ENCODE results near the gene GPR17.

The GPR17 gene

GRCh38 chr2:127674241-127675209 is 28.6 kb downstream of the GPR17 start:
- no peak for DNase-seq

GRCh38 chr2:127675331-127676261 is 29.6 kb downstream of the GPR17 start, which contains the start of gene LIMS2:
TSS of gene LIMS2 (minus strand) at chr2:127675530. CDS start at chr2:127675024, 506 bp downstream.
- DNase-seq: peak; percentile 38

DNA sequence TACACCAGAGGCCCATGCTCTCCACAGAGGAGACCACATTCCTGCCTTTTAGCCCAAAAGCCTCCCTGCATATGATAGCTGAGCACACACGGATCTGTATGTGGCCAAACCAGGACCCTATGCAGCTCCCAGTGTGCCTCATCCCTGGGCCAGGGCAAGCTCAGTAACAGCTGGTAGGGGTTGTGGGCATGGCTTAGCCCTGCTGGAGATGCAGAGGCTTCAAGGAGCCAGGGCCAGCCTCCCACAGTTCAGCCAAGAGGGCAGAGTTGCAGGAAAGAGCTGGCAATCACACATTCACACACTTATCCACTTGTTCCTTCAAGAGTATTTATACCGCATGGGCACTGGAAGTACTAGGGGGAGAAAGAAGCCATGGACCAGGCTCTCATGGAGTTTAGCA is 31.0 kb downstream of the GPR17 start:
- DNase-seq: no peak

GRCh38 chr2:127678531-127678930 is 32.6 kb downstream of the GPR17 start:
- DNase-seq: no peak

GRCh38 chr2:127678991-127679390 is 33.0 kb downstream of the GPR17 start:
- no peak for DNase-seq

GRCh38 chr2:127679680-127680361 is 33.9 kb downstream of the GPR17 start:
- no peak for DNase-seq

- DNase-seq: no peak
These were observed 34.8 kb downstream of the GPR17 start for GRCh38 chr2:127680706-127681287.

DNA sequence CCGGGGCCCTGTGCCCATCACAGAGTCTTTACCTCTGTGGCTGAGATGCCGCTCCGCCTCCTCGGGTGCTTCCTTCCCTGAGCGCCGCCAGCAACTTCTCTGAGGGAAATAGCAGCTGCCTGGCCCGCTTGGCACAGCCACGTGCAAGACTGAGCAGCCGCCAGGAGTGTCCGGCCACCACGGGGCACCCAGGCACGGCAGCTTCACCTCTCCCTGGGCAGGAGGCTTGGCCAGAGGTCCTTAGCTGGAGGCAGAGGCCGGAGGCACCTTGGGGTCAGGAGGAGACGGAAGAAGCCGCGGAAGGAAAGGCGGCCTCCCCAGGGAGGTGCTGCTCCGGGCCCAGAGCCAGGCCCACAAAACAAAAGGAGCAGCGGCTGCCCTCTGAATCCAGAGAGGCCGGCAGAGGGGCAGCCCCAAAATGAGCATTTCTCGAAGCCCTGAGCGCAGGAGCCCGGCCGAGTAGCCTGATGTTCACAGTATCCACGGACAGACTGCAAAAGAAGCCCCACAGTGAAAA is 35.4 kb downstream of the GPR17 start:
- DNase-seq: no peak

- DNase-seq: no peak
These were observed 36.3 kb downstream of the GPR17 start for GRCh38 chr2:127681976-127682857.

GRCh38 chr2:127683056-127683455 is 37.1 kb downstream of the GPR17 start:
- no peak for DNase-seq

GRCh38 chr2:127683757-127684156 is 37.8 kb downstream of the GPR17 start:
- DNase-seq: no peak

- no peak for DNase-seq
These were observed 39.6 kb downstream of the GPR17 start for GRCh38 chr2:127685410-127686080.

GRCh38 chr2:127688405-127688804 is 42.5 kb downstream of the GPR17 start:
- DNase-seq: no peak

DNA sequence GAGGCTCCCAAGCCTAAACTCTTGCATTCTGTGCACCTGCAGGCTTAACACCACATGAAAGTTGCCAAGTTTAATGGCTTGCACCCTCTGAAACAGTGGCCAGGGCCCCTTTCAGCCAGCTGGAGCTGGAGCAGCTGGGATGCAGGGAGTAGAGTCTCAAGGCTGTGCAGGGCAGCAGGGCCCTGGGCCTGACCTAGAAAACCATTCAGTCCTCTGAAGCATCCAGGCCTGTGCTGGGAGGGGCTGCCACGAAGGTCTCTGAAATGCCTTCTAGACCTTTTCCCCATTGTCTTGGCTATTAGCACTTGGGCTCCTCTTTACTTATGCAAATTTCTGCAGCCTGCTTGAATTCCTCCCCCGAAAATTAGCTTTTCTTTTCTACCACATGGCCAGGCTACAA is 44.7 kb downstream of the GPR17 start:
- no peak for DNase-seq

DNA sequence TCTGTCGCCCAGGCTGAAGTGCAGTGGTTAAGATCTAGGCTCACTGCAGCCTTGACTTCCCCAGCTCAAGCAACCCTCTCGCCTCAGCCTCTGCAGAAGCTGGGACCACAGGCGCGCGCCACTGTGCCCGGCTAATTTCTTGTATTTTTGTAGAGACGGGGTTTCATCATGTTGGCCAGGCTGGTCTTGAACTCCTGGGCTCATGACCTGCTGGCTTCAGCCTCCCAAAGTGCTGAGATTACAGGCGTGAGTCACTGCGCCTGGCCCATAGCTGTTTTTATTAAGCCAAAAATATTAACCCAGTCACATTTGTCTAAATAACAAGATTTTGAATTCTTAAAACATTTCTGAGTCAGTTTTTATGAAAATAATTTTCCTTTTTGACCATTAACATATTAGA is 49.0 kb downstream of the GPR17 start:
- DNase-seq: no peak

GRCh38 chr2:127695491-127696472 is 49.8 kb downstream of the GPR17 start:
- peak; percentile 59 for DNase-seq

DNA sequence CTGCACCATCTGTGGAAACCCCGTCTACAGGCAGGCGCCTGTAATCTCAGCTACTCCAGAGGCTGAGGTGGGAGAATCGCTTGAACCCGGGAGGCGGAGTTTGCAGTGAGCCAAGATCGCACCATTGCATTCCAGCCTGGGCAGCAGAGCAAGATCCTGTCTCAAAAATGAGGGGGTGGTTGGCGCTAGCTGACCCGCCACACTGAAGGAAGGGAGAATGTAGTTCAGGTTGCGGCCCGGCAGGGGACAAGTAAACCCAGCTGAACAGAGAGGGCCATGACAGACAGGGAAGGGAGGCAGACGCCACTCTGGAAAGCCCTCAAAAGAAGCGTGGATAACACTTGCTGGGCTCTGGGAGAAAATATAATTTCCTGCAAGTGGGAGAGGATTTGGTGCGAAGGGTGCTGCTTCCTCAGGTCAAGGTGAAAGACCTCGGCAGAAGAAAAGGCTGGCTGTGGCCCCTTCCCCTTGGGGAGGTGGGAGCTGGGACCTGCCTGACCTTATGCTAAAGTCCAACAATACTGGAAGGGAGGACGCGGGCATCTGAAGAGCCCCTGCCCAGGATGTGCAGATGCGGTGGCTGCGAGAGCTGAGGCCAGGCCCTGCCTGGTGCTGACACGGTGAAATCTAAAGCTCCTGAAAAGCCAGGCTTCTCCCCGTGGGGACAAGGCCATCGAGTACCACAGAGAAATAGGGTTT is 51.7 kb downstream of the GPR17 start:
- DNase-seq: no peak

DNA sequence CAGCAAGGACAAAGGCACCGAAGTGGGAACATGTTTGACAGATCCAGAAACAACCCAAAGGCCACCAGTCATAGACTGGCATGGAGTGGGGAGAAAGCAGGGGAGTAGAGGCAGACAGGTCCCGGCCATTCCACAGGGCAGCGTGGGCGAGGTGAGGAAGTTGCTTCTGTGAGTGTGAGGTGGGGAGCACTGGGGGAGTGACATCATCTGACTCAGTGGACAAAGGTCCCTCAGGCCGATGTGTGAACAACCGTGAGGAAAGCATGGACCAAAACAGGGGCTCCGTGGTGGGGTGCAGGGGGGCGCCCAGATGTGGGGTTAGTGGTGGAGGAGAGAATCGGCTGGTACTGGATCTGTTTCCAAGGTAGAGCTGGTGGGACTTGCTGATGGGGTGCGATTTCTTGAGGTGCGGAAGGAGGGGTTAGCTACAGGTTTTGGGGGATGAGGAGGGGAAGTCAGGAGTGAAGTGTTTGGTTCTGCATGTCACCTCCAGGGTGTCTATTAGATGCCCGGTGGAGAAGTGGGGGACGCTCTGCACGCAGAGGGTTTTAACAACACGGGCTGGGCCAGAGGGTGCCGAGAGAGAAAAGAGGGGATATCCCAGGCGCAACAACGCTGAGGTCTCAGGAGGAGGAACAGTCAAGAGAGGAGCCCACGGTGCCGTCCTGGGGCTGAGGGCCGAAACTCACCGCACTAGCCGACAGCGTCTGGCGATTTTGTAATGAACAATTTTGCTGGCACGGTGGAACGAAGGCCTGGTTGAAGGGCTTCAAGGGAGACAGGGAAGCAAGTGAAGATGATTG is 52.8 kb downstream of the GPR17 start:
- no peak for DNase-seq
